GM12878 (cell line): ENCODE results near the gene SMPX.

Experiments
- KDM1A ChIP-seq: fragments of 200-600 bp; sonication (generic); IDR thresholded peaks from 2 replicates; pipeline ENCODE4 v1.6.1; 2016; ENCODE audit warnings: borderline replicate concordance
- NFIC ChIP-seq: IDR thresholded peaks from 2 replicates; pipeline ENCODE4 v1.6.1; 2012; ENCODE audit warnings: low read depth, mild to moderate bottlenecking, inconsistent platforms, low read length, moderate library complexity
- NFXL1 ChIP-seq: fragments of 450-650 bp; IDR thresholded peaks from 2 replicates; pipeline ENCODE4 v1.6.1; 2017; ENCODE audit warnings: antibody characterized with exemption, mild to moderate bottlenecking, borderline replicate concordance
- POLR2A ChIP-seq: IDR thresholded peaks from 2 replicates; pipeline ENCODE4 v1.6.1; 2011; ENCODE audit warnings: low read depth, mild to moderate bottlenecking, low read length
- POLR2AphosphoS5 ChIP-seq: IDR thresholded peaks from 2 replicates; pipeline ENCODE4 v1.6.1; 2011; ENCODE audit warnings: mild to moderate bottlenecking, low read length, inconsistent platforms

DNA sequence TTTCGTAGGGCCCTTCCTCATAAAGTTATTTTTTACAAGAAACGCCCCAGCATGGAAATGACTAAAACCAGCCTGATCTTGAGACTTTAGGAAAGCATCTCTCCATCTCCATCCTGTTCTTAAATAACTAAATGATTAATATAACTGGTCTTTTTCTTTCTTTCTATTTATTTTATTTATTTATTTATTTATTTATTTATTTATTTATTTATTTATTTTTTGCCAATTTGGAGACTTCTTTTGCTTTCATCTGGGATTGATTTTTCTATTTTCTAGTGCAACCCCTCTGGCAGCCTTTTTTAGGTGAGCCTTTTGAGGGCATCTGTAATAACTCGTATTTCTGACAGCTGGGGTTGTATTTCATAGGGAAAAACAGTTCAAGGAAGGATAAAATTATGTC lies 98.6 kb downstream of the SMPX start:
- TF ChIP-seq POLR2AphosphoS5 (no peak), NFIC (no peak), KDM1A (no peak), NFXL1 (no peak), POLR2A (no peak)
